SK-N-MC (cell line): ENCODE measurements around the gene HEMGN.

Experiments used
- DNase-seq: peaks from one replicate; pipeline ENCODE4 v3.0.0-alpha.2; 2011; ENCODE audit warnings: low read depth, low spot score
- H3K27ac ChIP-seq: fragments of 200-600 bp; sonication (generic); 2 replicates; pipeline ENCODE4 v1.5.1; 2016; ENCODE audit warnings: mixed run types
- H3K36me3 ChIP-seq: fragments of 200-600 bp; sonication (generic); 2 replicates; pipeline ENCODE4 v1.6.1; 2017; ENCODE audit warnings: antibody characterized with exemption, low read length, mixed read lengths; ENCODE audit not compliant: insufficient read depth
- H3K4me3 ChIP-seq: fragments of 200-600 bp; sonication (generic); 2 replicates; pipeline ENCODE4 v1.5.1; 2016
- H3K9ac ChIP-seq: fragments of 200-600 bp; sonication (generic); 2 replicates; pipeline ENCODE4 v1.8.0; 2017; ENCODE audit warnings: mixed run types, mixed read lengths; ENCODE audit not compliant: insufficient read length
- H3K9me3 ChIP-seq: fragments of 200-600 bp; sonication (generic); 2 replicates; pipeline ENCODE4 v1.6.1; 2017; ENCODE audit warnings: low read depth, mild to moderate bottlenecking, antibody characterized with exemption, low read length, moderate library complexity, mixed read lengths
- EZH2 ChIP-seq: fragments of 200-600 bp; sonication (generic); IDR thresholded peaks from one replicate; pipeline ENCODE4 v1.6.1; 2017; ENCODE audit warnings: antibody characterized with exemption
- FOXP2 ChIP-seq: optimal IDR thresholded peaks from 2 replicates; pipeline ENCODE3; 2011; ENCODE audit warnings: mild to moderate bottlenecking, moderate library complexity; ENCODE audit not compliant: insufficient read depth; ENCODE audit errors: extremely low read length, control extremely low read depth
- POLR2AphosphoS5 ChIP-seq: IDR thresholded peaks from 2 replicates; pipeline ENCODE4 v1.6.1; 2012; ENCODE audit warnings: mild to moderate bottlenecking, low read depth, low read length, borderline replicate concordance

HEMGN gene

GRCh38 chr9:97941323-97941722, 3.4 kb upstream of the HEMGN start:
- no peaks in the 10 kb centered on the region for H3K9me3 ChIP-seq
- no peak overlapping the region for H3K27ac ChIP-seq
- H3K4me3 ChIP-seq = no peak overlapping the region
- DNase-seq = no peak
- H3K36me3 ChIP-seq = no peaks in the 10 kb centered on the region
- TF ChIP-seq EZH2 (no peak), FOXP2 (no peak), POLR2AphosphoS5 (no peak)
- H3K9ac ChIP-seq = no peak overlapping the region

- H3K36me3 ChIP-seq = no peaks in the 10 kb centered on the region
- TF ChIP-seq FOXP2 (no peak), POLR2AphosphoS5 (no peak), EZH2 (no peak)
- no peak overlapping the region for H3K4me3 ChIP-seq
- H3K27ac ChIP-seq = no peak overlapping the region
- H3K9me3 ChIP-seq = no peaks in the 10 kb centered on the region
- no peak overlapping the region for H3K9ac ChIP-seq
- DNase-seq = no peak
These were observed 2.8 kb upstream of the HEMGN start for GRCh38 chr9:97940741-97941140.

GRCh38 chr9:97940233-97940632, 2.3 kb upstream of the HEMGN start:
- no peaks in the 10 kb centered on the region for H3K9me3 ChIP-seq
- TF ChIP-seq FOXP2 (no peak), EZH2 (no peak), POLR2AphosphoS5 (no peak)
- H3K36me3 ChIP-seq = no peaks in the 10 kb centered on the region
- H3K4me3 ChIP-seq = no peak overlapping the region
- DNase-seq = no peak
- H3K9ac ChIP-seq = no peak overlapping the region
- H3K27ac ChIP-seq = no peak overlapping the region

GRCh38 chr9:97936998-97937397, 974 bp downstream of the HEMGN start:
- no peaks in the 10 kb centered on the region for H3K9me3 ChIP-seq
- no peak overlapping the region for H3K4me3 ChIP-seq
- no peak overlapping the region for H3K9ac ChIP-seq
- DNase-seq = no peak
- no peak for TF ChIP-seq EZH2
- no peak for TF ChIP-seq POLR2AphosphoS5
- no peak for TF ChIP-seq FOXP2
- H3K27ac ChIP-seq = no peak overlapping the region
- no peaks in the 10 kb centered on the region for H3K36me3 ChIP-seq

- no peak for DNase-seq
- peak overlapping the region; percentile 67 for H3K4me3 ChIP-seq
- H3K27ac ChIP-seq = no peak overlapping the region
- H3K9ac ChIP-seq = no peak overlapping the region
- no peaks in the 10 kb centered on the region for H3K9me3 ChIP-seq
- no peaks in the 10 kb centered on the region for H3K36me3 ChIP-seq
- no peak for TF ChIP-seq EZH2
- TF ChIP-seq POLR2AphosphoS5 = no peak
- TF ChIP-seq FOXP2 = no peak
These were observed 2.7 kb downstream of the HEMGN start for GRCh38 chr9:97935276-97935675.

GRCh38 chr9:97934321-97935115, 3.5 kb downstream of the HEMGN start:
- Histone ChIP-seq H3K36me3 (no peaks in the 10 kb centered on the region), H3K9ac (no peak overlapping the region), H3K9me3 (no peaks in the 10 kb centered on the region), H3K27ac (0 out of 2 replicates have a peak overlapping the region, but pooled peaks have one; percentile 54), H3K4me3 (peak overlapping the region; percentile 67)
- TF ChIP-seq POLR2AphosphoS5 = no peak
- no peak for TF ChIP-seq EZH2
- no peak for TF ChIP-seq FOXP2
- peak; percentile 55 for DNase-seq

GRCh38 chr9:97933297-97933998, 4.5 kb downstream of the HEMGN start:
- TF ChIP-seq EZH2 (no peak), POLR2AphosphoS5 (no peak), FOXP2 (no peak)
- DNase-seq = no peak
- no peaks in the 10 kb centered on the region for H3K9me3 ChIP-seq
- H3K4me3 ChIP-seq = no peak overlapping the region
- H3K9ac ChIP-seq = no peak overlapping the region
- H3K36me3 ChIP-seq = no peaks in the 10 kb centered on the region
- H3K27ac ChIP-seq = no peak overlapping the region

GRCh38 chr9:97930972-97931371, 7.0 kb downstream of the HEMGN start:
- no peaks in the 10 kb centered on the region for H3K9me3 ChIP-seq
- no peak overlapping the region for H3K27ac ChIP-seq
- H3K4me3 ChIP-seq = no peak overlapping the region
- H3K36me3 ChIP-seq = no peaks in the 10 kb centered on the region
- no peak overlapping the region for H3K9ac ChIP-seq
- DNase-seq = no peak
- no peak for TF ChIP-seq FOXP2
